Superior temporal gyrus (tissue), 1 donor: ENCODE data around the gene SRR.
"Not testable (repeated sequence)": the region's sequence is repeated elsewhere in the genome, so short reads cannot be mapped to it uniquely, and the experiment has no call there.

Experiments used
- DNase-seq: peaks from one replicate; pipeline ENCODE4 v3.0.0-alpha.2; 2016; ENCODE audit errors: extremely low spot score

SRR gene

DNA sequence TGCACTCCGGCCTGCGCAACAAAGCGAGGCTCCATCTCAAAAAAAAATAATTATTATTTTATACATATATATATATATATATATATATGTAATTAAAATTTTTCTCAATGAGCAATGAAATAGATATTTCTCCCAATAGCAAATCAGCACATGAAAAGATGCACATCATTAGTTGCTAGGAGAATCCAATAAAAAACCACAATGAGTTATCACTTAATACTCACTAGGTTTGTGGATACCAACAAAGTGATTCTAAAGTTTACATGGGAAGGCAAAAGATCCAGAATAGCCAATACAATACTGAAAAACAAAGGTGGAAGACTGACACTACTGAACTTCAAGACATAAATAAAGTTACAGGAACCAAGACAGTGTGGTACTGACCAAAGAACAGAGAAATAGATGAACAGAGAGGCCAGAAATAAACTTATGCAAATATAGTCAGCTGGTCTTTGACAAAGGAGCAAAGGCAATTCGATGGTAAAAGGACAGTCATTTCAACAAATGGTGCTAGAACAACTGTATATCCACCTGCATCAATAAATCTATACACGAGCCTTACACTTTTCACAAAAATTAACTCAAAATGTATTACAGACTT, 13.8 kb upstream of the SRR start:
- no peak for DNase-seq

GRCh38 chr17:2292100-2292499, 11.7 kb upstream of the SRR start:
- DNase-seq = no peak

- DNase-seq = no peak
Observed at GRCh38 chr17:2295575-2295974, 8.2 kb upstream of the SRR start.

DNA sequence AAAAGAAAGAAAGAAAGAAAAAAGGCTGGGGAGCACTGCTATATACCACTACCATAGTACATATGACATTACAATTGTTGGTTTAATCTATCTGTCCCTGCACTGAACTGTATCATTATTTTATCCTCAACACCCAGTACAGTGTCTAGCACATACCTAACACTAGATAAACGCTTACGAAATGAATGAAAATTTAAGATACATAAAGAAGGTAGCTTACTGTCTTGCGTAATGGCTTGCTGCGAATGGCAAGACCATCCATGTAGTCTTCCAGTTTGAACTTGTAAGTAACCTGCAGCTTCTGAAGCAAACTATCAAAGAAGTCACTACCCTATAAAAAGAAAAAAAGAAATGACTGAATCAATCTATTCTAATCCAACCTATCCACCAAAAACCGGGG, 6.7 kb upstream of the SRR start:
- no peak for DNase-seq

DNA sequence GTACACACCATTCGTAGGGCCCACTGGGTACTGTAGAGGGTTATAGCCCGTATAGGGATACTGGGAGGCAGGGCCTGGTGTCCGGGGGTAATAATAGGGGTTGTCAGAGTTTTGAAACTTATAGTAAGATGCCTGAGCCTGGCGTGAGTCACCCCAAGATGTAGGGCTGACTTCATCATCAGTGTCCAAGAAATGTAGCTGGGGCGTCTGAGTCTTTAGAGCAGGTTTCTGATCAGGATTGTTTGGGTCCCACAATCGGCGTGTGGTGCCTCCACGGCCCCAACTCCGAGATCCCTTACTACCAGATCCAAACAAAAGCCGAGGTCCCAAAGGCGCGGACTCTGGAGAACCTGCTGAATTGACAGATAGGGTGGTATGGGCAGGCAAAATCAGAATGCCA, 4.6 kb upstream of the SRR start:
- no peak for DNase-seq

- no peak for DNase-seq
Observed at GRCh38 chr17:2299756-2300155, 4.0 kb upstream of the SRR start.

DNA sequence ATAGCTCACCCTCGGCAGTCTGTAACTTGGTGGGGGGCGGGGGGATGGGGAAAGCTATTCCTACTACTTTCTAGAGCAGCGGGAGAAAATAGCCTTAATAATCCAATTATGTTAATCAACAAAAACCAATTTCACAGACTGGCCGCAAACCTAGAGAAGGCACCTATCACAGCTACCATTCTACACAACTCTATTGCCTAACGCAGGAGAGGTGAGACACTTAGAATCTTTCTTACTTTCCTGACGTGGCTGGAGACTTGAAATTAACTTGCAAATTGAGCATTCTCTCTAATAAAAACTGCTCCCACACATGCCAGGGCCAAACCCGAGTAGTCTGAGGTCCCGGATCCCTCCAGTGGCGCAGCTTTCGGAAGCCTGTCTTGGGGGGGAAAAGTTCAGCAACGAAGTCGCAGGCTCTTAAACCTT, 959 bp upstream of the SRR start:
- DNase-seq = no peak

- DNase-seq = no peak
Observed at GRCh38 chr17:2304931-2305330, 1.2 kb downstream of the SRR start.

- DNase-seq = no peak
Observed at GRCh38 chr17:2309338-2310154, 5.8 kb downstream of the SRR start.

DNA sequence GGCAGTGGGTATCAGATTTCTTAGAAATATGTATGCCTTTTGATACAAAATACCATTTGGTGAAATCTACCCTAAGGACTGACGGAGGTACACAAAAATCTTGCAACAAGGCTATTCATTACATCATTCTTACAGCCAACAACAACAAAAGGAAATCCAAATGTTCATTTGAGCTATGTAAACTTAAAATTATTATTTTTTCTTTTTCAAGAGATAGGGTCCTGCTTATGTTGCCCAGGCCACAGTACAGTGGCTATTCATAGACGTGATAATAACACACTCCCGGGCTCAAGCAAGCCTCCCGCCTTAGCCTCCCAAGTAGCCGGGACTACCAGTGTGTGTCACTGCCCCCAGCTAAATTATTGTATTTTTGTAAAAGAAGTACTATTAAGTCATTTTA, 9.0 kb downstream of the SRR start:
- DNase-seq = no peak

- not testable (repeated sequence) for DNase-seq
Observed at GRCh38 chr17:2316916-2317205, 13.1 kb downstream of the SRR start.

- DNase-seq = no peak
Observed at GRCh38 chr17:2317796-2318195, 14.0 kb downstream of the SRR start.

DNA sequence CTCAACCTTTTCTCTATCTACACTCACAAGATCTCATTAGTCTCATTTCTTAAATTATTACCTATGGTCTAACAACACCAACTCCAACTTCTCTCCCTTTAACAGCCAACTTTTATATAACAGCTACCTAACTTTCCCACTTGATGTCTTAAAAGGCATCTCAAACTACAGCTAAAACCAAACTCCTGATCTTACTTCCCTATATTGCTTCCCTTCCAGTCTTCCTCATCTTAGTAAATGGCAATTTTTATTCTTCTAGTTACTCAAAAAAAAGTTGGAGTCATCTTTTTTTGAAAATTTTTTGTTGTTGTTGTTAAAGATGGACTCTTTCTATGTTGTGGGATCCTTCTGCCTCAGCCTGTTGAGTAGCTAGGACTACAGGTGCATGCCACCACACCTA, 15.3 kb downstream of the SRR start:
- DNase-seq = no peak

DNA sequence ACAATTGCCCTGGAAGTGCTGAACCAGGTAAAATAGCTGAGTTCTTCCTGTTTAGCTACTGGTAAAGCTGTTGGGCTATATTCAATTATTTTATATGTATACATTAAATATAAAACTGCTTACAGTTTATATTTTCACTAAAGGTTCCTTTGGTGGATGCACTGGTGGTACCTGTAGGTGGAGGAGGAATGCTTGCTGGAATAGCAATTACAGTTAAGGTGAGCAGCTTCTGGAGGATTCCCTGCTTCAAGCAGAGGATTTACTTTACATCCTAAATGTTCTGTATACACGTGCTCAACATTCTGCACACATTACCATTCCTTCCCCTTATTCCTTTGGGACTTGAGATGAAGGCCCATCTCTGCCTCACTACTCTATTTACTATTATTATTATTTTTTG, 17.6 kb downstream of the SRR start:
- no peak for DNase-seq

DNA sequence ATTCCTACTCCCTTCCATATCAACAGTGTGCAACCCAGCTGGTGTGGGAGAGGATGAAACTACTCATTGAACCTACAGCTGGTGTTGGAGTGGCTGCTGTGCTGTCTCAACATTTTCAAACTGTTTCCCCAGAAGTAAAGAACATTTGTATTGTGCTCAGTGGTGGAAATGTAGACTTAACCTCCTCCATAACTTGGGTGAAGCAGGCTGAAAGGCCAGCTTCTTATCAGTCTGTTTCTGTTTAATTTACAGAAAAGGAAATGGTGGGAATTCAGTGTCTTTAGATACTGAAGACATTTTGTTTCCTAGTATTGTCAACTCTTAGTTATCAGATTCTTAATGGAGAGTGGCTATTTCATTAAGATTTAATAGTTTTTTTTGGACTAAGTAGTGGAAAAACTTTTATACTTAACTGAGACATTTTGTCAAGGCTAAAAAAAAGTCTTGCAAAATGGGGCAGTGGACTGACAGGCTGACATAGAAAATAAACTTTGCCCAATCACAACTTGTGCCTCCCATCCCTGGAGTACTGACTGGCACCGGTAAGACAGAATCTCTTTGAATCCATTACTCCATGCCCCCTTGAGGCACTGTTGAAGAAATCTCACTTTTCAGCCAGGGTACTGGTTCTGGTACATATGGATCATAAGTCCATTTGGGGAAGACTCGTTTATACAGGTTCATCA, 20.0 kb downstream of the SRR start:
- DNase-seq = no peak

DNA sequence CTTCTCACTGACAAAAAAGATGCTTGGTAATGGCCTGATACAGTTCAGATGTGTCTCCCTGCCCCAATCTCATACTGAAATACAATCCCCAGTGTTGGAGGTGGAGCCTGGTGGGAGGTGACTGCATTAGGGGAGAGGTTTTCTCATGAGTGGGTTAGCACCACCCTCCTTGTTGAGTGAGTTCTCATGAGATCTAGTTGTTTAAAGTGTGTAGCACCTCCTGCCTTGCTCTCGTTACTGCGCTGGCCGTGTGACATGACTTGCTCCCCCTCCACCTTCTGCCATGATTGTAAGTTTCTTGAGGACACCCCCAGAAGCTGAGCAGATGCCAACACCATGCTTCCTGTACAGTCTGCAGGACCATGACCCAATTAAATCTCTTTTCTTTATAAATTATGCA, 27.6 kb downstream of the SRR start:
- no peak for DNase-seq

- no peak for DNase-seq
Observed at GRCh38 chr17:2335726-2336214, 32.0 kb downstream of the SRR start.

DNA sequence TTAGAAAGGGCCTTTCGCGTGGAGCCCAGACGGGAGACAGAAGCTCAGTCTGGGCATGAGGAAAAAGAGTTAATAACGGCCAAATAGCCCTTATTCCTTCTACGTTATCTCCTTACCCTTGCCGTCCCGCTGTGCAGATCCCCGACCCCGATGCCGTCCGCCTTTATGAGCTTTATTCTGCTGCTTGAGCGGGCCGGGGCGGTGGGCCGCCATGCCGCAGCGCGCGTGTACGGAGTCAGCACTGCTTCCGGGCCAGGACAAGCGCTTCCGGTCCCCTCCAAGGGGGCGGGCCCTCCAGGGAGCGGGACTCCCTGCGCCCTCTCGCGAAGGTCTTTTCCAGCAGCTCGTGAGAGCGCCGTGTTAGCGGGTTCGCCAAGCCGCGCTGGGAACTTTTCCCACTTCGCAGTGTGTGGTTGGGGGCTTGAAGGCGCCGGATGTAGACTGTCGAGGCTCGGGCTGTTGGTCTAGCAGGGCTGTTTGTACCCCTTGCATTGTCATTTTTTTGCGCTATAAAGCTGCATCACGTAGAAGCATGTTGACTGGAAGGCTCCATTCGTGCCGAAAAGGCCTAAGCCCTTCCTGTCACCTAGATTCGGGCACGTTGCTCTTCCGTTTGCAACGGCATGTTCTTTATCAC, 32.6 kb downstream of the SRR start, which contains the start of gene TSR1:
Gene TSR1 (minus strand): TSS at position 243 of the 637 bp plus-strand sequence. CDS start 30 bp downstream, at position 213.
- DNase-seq = peak; percentile 96

- DNase-seq = no peak
Observed at GRCh38 chr17:2336852-2337543, 33.2 kb downstream of the SRR start, which contains the start of gene SGSM2. SGSM2 (plus strand) TSS chr17:2337501; CDS start chr17:2337689, 188 bp downstream.

DNA sequence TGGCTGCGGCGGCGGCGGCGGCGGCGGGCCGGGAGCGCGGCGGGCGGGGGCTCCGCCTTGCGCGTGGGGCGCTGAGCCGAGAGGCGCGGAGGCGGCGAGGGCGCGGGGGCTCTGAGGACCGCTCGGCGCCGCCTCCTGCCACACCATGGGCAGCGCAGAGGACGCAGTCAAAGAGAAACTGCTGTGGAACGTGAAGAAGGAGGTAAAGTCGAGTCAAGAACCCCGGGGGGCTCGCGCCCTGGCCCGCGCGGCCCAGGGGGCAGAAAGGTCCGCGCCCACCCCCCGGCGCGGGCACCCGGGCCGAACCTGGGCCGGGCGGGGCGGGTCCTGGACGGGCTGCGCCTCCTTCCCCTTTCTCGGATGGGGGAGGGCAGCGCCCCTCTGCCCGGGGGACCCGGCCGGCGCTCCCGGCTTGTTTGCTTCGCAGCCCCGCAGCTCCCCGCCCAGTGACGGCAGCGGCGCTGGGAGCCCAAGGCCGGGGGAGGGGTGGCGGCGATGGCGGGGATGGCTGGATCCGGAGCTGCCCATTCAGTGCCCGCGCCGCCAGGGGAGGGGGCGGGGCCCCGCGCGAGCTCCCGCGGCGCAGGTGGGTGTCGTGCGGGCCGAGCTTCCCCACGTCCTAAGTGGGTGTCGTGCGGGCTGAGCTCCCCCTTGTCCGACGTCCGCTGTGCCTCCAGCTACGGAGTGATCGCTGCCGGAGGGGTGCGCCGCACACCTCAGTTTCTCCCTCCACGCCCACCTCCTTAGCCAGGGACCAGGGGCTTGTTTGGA, 34.0 kb downstream of the SRR start:
- no peak for DNase-seq

DNA sequence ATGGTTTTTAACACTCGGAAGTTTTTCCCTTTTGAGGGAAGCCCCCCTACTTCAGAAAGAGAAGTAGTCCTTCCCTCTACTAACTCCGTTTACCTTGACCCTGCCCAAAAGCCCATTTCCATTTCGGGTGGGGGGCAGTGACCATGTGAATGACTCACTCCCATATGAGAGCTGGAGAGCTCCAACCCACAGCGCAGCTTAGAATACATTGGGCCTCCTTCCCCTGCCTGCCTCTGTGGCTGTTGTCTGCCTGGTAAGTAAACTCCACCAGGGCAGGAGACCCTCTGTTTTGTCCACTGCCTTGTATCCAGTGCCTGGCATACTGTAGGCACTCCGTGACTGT, 34.5 kb downstream of the SRR start:
- DNase-seq = no peak
